Sigmoid colon (tissue), 7 donors: ENCODE data around the gene ACSF2. TPM values are rescaled to one million over a fixed set of nuclear protein-coding genes. Genes with fewer than 3 reads are reported as not detected.

Experiments used
- DNase-seq: peaks from one replicate; pipeline ENCODE4 v3.0.0-alpha.2; 2019
- H3K27ac ChIP-seq, 4 donors: fragments of 200-600 bp; sonication (generic); one replicate each; pipeline ENCODE4 v1.5.1; 2016 to 2019; ENCODE audit warnings: mild to moderate bottlenecking in 1 of 4
- H3K27me3 ChIP-seq, 3 donors: fragments of 200-600 bp; sonication (generic); one replicate each; pipeline ENCODE4 v1.5.1; 2019; ENCODE audit warnings: mild to moderate bottlenecking in 1 of 3
- H3K36me3 ChIP-seq, 4 donors: fragments of 200-600 bp; sonication (generic); one replicate each; pipeline ENCODE4 v1.5.1; 2016 to 2019
- H3K4me1 ChIP-seq, 4 donors: fragments of 200-600 bp; sonication (generic); one replicate each; pipeline ENCODE4 v1.5.1; 2017 to 2019
- H3K4me3 ChIP-seq, 4 donors: fragments of 200-600 bp; sonication (generic); one replicate each; pipeline ENCODE4 v1.5.1; 2017 to 2019; ENCODE audit warnings: mild to moderate bottlenecking in 2 of 4, moderate library complexity in 1 of 4
- H3K9me3 ChIP-seq, 4 donors: fragments of 200-600 bp in 3 of 4; sonication (generic) in 3 of 4; one replicate each; pipeline versions ENCODE4 v1.5.1 to v1.6.1; 2013 to 2019
- EP300 ChIP-seq, 4 donors: sonication (generic); formaldehyde crosslinking; IDR thresholded peaks; one replicate each; pipeline ENCODE4 v1.6.1; 2017; ENCODE audit warnings: antibody characterized with exemption in 4 of 4
- POLR2A ChIP-seq, 2 donors: fragments of 450-650 bp; IDR thresholded peaks; one replicate each; pipeline ENCODE4 v1.6.1; 2016; ENCODE audit warnings: antibody characterized with exemption in 2 of 2, mild to moderate bottlenecking in 2 of 2, moderate library complexity in 2 of 2
- POLR2AphosphoS5 ChIP-seq, 4 donors: sonication (generic); formaldehyde crosslinking; IDR thresholded peaks; one replicate each; pipeline ENCODE4 v1.6.1; 2017; ENCODE audit warnings: antibody characterized with exemption in 4 of 4
- WGBS, 2 donors: extraction: QIAGEN DNeasy Blood & Tissue Kit; methylation state at CpG; one replicate each; pipeline ENCODE4 v1.1.7; 2013; 5-methylcytosine and 5-hydroxymethylcytosine counted together
- intact Hi-C: fragments of 100-400 bp; cut with DNase I; formaldehyde crosslinking; loops from one replicate; pipeline ENCODE4 v1.15.1; 2023
- polyA plus RNA-seq, 3 donors: library from polyadenylated mRNA; stranded (reverse); fragments of 200-250 nt; gene quantifications; one replicate each; pipeline ENCODE4 v1.2.3, GENCODE V29; 2013
- total RNA-seq, 4 donors: library from RNA; depleted of rRNA; stranded (reverse); fragments of >200 nt; gene quantifications; one replicate each; pipeline ENCODE4 v1.1.0, GENCODE V29; 2016
- TF ChIP-seq, protein P1 (sequence below), 4 experiments: fragments of 450-650 bp in 3 of 4; fragments of 200-600 bp in 1 of 4; IDR thresholded peaks; one replicate each; pipeline ENCODE4 v1.5.1; 2016 to 2019; ENCODE audit warnings: antibody characterized with exemption in 4 of 4, mild to moderate bottlenecking in 3 of 4, moderate library complexity in 2 of 4
- donor health status: healthy with polysubstance abuse.
- donor health status: Bipolar disorder and iron deficiency.
- donor health status: healthy.

ACSF2 gene
- total and polyA plus RNA-seq, 7 donors: 8.2 to 61.7 (median 28.5) TPM

DNA sequence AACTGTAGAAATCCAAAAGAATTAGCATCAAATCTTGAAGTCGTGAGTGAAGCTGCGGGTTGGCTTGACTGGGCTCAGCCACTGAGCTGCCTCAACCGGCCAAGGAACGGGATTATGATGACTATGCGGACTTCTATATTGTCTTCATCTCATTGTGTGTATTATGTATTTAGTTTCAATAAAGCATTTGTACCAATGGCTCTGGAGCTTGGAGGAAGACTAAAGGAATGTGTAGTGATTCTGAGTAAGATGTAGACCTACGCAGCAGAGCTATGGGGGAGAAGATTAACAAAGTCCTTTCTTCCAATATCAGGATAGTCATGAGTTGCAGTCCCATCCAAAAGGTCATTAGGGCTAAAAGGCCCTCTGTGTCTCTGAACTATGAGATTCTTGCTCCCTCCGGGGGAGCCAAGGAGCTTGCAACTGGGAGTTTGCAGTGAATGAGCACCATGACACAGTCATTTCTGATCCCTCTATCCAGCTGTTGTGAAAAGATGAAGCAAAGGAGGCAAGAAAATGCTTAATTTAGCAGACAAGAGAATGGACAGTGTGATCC lies 44.7 kb upstream of the ACSF2 start:
- no peaks in the 10 kb centered on the region for H3K4me1 ChIP-seq
- H3K36me3 ChIP-seq: peaks cover 17 to 59% (median 42%) of the 10 kb centered on the region in 4 donors
- intact Hi-C loops: no loop called here
- no peaks in the 10 kb centered on the region for H3K27me3 ChIP-seq
- no peak for DNase-seq
- no peak overlapping the region for H3K4me3 ChIP-seq
- H3K9me3 ChIP-seq: no peaks in the 10 kb centered on the region
- H3K27ac ChIP-seq: no peak overlapping the region
- 91 to 94% methylated on average over 7 of the region's 7 CpGs for WGBS, 2 donors
- TF ChIP-seq EP300 (IDR thresholded peaks at IDR 0.05): no peak
- TF ChIP-seq POLR2AphosphoS5 (IDR thresholded peaks at IDR 0.05): no peak
- TF ChIP-seq, protein P1, sequence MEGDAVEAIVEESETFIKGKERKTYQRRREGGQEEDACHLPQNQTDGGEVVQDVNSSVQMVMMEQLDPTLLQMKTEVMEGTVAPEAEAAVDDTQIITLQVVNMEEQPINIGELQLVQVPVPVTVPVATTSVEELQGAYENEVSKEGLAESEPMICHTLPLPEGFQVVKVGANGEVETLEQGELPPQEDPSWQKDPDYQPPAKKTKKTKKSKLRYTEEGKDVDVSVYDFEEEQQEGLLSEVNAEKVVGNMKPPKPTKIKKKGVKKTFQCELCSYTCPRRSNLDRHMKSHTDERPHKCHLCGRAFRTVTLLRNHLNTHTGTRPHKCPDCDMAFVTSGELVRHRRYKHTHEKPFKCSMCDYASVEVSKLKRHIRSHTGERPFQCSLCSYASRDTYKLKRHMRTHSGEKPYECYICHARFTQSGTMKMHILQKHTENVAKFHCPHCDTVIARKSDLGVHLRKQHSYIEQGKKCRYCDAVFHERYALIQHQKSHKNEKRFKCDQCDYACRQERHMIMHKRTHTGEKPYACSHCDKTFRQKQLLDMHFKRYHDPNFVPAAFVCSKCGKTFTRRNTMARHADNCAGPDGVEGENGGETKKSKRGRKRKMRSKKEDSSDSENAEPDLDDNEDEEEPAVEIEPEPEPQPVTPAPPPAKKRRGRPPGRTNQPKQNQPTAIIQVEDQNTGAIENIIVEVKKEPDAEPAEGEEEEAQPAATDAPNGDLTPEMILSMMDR (IDR thresholded peaks at IDR 0.05): no peak
- TF ChIP-seq POLR2A (IDR thresholded peaks at IDR 0.05): no peak

DNA sequence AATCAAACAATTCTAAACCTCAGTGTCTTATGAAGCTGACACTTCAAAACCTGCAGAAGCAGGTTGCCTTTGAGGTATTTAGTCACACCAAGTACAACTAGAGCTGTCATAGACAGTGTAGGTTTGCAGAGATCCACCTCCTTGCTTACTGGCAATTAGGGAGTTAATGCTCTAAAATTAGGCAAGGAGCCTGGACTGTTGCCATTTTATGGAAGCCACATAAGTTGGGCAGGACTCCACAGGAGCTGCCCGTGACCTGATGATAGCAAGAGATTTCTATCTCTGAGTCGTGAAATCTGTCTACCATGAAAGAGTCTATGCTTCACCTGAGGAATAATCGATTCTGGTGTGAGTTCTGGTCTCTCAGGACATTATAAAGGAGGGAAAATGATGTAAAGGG lies 44.1 kb upstream of the ACSF2 start:
- no peak for DNase-seq

DNA sequence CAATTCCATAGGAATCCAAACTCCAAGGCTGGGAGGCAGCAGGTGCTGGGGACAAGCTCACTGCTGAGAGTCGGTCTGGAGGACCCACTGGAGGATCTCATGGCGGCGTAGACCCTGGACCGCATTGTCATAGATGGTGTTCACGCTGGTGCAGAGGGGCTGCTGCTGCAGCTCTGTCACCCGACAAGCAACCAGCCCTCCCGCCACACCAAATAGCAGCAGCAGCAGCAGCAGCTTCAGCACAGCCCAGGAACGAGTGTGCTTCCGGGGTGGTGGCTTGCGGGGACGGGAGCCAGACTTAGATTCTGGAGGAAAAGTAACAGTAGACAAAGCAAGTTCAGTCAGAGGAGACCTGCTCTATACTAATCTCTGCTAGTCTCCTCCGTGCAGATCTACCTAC lies 43.1 kb upstream of the ACSF2 start:
- Histone ChIP-seq H3K27ac (no peak overlapping the region), H3K4me3 (no peak overlapping the region), H3K36me3 (peaks cover 17 to 75% (median 58%) of the 10 kb centered on the region in 4 donors), H3K4me1 (no peaks in the 10 kb centered on the region), H3K27me3 (no peaks in the 10 kb centered on the region), H3K9me3 (no peaks in the 10 kb centered on the region)
- intact Hi-C loops: no loop called here
- WGBS, 2 donors: 94% methylated on average over 12 of the region's 12 CpGs
- DNase-seq: no peak
- TF ChIP-seq EP300 (IDR thresholded peaks at IDR 0.05): no peak
- no peak for TF ChIP-seq POLR2AphosphoS5 (IDR thresholded peaks at IDR 0.05)
- TF ChIP-seq, protein P1 (IDR thresholded peaks at IDR 0.05): no peak
- TF ChIP-seq POLR2A (IDR thresholded peaks at IDR 0.05): no peak

More for the DNA sequence above, 44.1 kb upstream of the ACSF2 start:
- Histone ChIP-seq H3K9me3 (no peaks in the 10 kb centered on the region), H3K4me3 (no peak overlapping the region), H3K36me3 (peaks cover 17 to 65% (median 48%) of the 10 kb centered on the region in 4 donors), H3K27me3 (no peaks in the 10 kb centered on the region), H3K4me1 (no peaks in the 10 kb centered on the region), H3K27ac (no peak overlapping the region)
- TF ChIP-seq POLR2AphosphoS5 (IDR thresholded peaks at IDR 0.05): no peak
- no peak for TF ChIP-seq EP300 (IDR thresholded peaks at IDR 0.05)
- TF ChIP-seq, protein P1 (IDR thresholded peaks at IDR 0.05): no peak
- TF ChIP-seq POLR2A (IDR thresholded peaks at IDR 0.05): no peak
- 55 to 72% methylated on average over 3 of the region's 3 CpGs for WGBS, 2 donors
- intact Hi-C loops: no loop called here

DNA sequence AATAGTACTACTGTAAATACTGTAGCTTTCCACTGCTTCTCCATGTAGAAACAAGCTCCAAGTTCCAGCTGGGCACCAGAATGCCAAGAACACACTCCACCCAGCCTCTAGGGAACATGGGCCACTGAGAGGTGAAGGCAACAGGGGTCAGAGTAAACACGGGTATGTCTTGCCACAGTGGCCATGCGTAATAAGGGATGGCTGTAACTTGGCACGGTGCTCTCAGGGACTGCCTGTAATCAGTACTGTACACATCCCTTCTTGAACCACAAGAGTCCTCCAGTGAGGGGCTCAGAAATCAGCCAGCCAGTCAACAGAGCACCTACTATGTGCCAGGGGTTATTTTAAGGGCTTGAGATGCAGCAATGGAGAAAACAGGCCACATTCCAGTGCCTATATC lies 39.5 kb upstream of the ACSF2 start:
- H3K36me3 ChIP-seq: peaks cover 24 to 100% (median 84%) of the 10 kb centered on the region in 4 donors
- WGBS, 2 donors: 72 to 88% methylated on average over 3 of the region's 3 CpGs
- no peak overlapping the region for H3K4me3 ChIP-seq
- H3K9me3 ChIP-seq: no peaks in the 10 kb centered on the region
- intact Hi-C loops: no loop called here
- no peaks in the 10 kb centered on the region for H3K27me3 ChIP-seq
- no peaks in the 10 kb centered on the region for H3K4me1 ChIP-seq
- H3K27ac ChIP-seq: no peak overlapping the region
- no peak for DNase-seq
- no peak for TF ChIP-seq EP300 (IDR thresholded peaks at IDR 0.05)
- TF ChIP-seq POLR2AphosphoS5 (IDR thresholded peaks at IDR 0.05): no peak
- TF ChIP-seq, protein P1 (IDR thresholded peaks at IDR 0.05): no peak
- TF ChIP-seq POLR2A (IDR thresholded peaks at IDR 0.05): no peak

DNA sequence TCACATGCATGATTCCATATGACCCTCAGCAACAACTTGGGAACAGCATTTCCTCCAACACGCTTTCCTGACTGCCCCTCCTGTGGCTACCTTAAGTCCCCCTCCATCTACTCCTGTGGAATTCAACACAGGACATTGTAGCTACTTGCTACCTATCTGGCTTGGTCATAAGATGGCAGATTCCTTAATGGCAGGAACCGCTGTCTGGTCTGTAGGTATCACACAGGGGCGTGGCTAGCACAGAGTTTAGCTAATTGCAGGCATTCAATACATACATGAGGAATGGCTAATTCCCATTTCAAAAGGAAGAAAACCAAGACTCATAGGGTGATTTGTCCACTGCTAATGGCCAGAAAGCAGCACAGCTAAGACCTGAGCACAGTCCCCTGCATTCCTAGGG lies 37.3 kb upstream of the ACSF2 start:
- H3K27ac ChIP-seq: no peak overlapping the region
- H3K36me3 ChIP-seq: peaks cover 18 to 100% (median 89%) of the 10 kb centered on the region in 4 donors
- H3K4me3 ChIP-seq: no peak overlapping the region
- TF ChIP-seq POLR2A (IDR thresholded peaks at IDR 0.05): no peak
- TF ChIP-seq, protein P1 (IDR thresholded peaks at IDR 0.05): no peak
- H3K4me1 ChIP-seq: no peaks in the 10 kb centered on the region
- intact Hi-C loops: no loop called here
- WGBS, 2 donors: 96 to 97% methylated on average over 3 of the region's 3 CpGs
- H3K27me3 ChIP-seq: no peaks in the 10 kb centered on the region
- no peak for DNase-seq
- H3K9me3 ChIP-seq: no peaks in the 10 kb centered on the region
